ENCODE data around the gene MAP1B.

Gene MAP1B

GRCh38 chr5:72134226-72134899 is 27.1 kb downstream of the MAP1B start:
- in situ Hi-C loops (cut with MboI; ENCODE audit: low pct_unique_long_range_greater_than_20kb, low sequenced_read_pairs, unreplicated experiment): loop anchor here (10.0 kb wide), 2 partner anchors 110 to 170 kb away; no protein-coding TSS in a partner anchor
- DNase-seq (ENCODE audit: low spot score): no peak
- TF ChIP-seq CTCF (IDR thresholded peaks at IDR 0.05; ENCODE audit: extremely low read depth, insufficient read depth, missing control alignments): no peak

- DNase-seq (ENCODE audit: low spot score): peak; percentile 34
- in situ Hi-C loops (cut with MboI; ENCODE audit: low pct_unique_long_range_greater_than_20kb, low sequenced_read_pairs, unreplicated experiment): loop anchor here (10.0 kb wide), 2 partner anchors 107 to 167 kb away; no protein-coding TSS in a partner anchor
- TF ChIP-seq CTCF (IDR thresholded peaks at IDR 0.05; ENCODE audit: extremely low read depth, insufficient read depth, missing control alignments): peak; percentile 54
These were observed 30.6 kb downstream of the MAP1B start for GRCh38 chr5:72137826-72138409.

- no peak for TF ChIP-seq CTCF (IDR thresholded peaks at IDR 0.05; ENCODE audit: extremely low read depth, insufficient read depth, missing control alignments)
- DNase-seq (ENCODE audit: low spot score): no peak
- in situ Hi-C loops (cut with MboI; ENCODE audit: low pct_unique_long_range_greater_than_20kb, low sequenced_read_pairs, unreplicated experiment): loop anchor here (10.0 kb wide), 2 partner anchors 106 to 166 kb away; no protein-coding TSS in a partner anchor
These were observed 31.8 kb downstream of the MAP1B start for GRCh38 chr5:72138943-72139521.

- no peak for DNase-seq (ENCODE audit: low spot score)
These were observed 33.4 kb downstream of the MAP1B start for GRCh38 chr5:72140711-72141110.

GRCh38 chr5:72141440-72142355 is 34.4 kb downstream of the MAP1B start:
- TF ChIP-seq CTCF (IDR thresholded peaks at IDR 0.05; ENCODE audit: extremely low read depth, insufficient read depth, missing control alignments): no peak
- in situ Hi-C loops (cut with MboI; ENCODE audit: low pct_unique_long_range_greater_than_20kb, low sequenced_read_pairs, unreplicated experiment): no loop called here
- DNase-seq (ENCODE audit: low spot score): no peak

More at GRCh38 chr5:72140711-72141110, 33.4 kb downstream of the MAP1B start:
- TF ChIP-seq CTCF (IDR thresholded peaks at IDR 0.05; ENCODE audit: extremely low read depth, insufficient read depth, missing control alignments): no peak
- in situ Hi-C loops (cut with MboI; ENCODE audit: low pct_unique_long_range_greater_than_20kb, low sequenced_read_pairs, unreplicated experiment): no loop called here

- TF ChIP-seq CTCF (IDR thresholded peaks at IDR 0.05; ENCODE audit: extremely low read depth, insufficient read depth, missing control alignments): no peak
- DNase-seq (ENCODE audit: low spot score): no peak
- in situ Hi-C loops (cut with MboI; ENCODE audit: low pct_unique_long_range_greater_than_20kb, low sequenced_read_pairs, unreplicated experiment): no loop called here
These were observed 37.5 kb downstream of the MAP1B start for GRCh38 chr5:72144762-72145161.

Data from GM13977 (cell line).